NCI-H1694 treated with DMSO at 0.1 percent for 48 hours (cell line): ENCODE measurements around the gene VOPP1.

ENCODE experiments used
- DNase-seq: peaks from one replicate; lab custom pipeline; 2025; lab: John Stamatoyannopoulos, UW

VOPP1 gene

DNA sequence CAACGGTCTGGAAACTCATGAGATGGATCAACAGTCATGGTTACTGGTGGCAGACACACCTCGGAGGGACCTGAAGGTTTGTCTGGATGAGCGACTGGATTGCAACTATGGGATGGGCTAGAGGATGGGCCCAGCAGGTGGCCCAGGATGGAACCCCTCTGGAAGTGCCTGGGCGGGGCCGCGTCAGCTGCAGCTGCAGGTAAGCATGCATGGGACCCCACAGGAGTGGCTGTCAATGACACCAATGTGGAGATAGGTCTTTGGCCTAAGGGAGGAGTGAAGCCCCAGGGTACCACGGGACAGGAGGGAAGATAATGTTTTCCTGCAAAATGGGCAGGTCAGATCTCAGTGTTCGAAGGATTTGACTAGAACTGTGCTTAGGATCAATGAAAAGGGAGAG, 103.8 kb downstream of the VOPP1 start:
- no peak for DNase-seq

GRCh38 chr7:55467047-55467593, 105.2 kb downstream of the VOPP1 start:
- DNase-seq, result no peak

DNA sequence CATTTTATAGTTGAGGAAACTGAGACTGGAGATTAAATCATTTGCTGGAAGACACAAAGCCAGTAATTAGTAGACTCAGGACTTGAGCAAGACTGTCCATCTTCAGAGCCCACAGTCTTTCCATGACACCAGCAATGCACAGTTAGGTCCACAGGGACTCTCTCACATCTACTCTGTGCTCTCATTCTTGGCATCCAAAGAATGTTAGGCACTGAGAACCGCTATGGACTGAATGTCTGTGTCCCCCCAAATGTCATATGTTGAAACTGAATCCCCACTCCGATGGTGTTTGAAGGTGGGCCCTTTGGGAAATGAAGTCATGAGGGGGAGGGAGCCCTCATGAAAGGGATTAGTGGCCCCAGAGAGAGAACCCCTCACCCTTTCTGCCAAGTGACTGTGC, 106.6 kb downstream of the VOPP1 start:
- DNase-seq, result no peak

DNA sequence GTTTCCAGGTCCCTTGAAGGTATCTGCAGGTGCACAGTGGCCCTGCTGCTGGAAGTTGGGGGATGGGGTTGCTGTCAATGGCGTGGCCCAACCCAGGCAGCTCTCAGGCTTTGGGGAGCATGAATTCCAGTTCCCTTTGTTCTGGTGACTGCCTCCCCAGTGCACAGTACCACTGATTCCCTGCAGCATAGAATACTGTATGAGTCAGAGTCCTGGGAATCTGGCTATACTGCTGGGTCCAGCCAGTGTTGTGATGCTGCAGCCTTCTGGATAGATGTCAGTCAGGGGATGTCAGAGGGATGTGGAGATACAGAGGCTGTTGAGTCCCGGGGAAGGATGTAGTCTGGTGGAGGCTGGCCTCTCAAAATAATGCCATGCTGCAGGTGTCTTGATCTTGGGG, 107.9 kb downstream of the VOPP1 start:
- DNase-seq, result no peak

GRCh38 chr7:55463686-55464262, 108.5 kb downstream of the VOPP1 start:
- DNase-seq, result no peak

DNA sequence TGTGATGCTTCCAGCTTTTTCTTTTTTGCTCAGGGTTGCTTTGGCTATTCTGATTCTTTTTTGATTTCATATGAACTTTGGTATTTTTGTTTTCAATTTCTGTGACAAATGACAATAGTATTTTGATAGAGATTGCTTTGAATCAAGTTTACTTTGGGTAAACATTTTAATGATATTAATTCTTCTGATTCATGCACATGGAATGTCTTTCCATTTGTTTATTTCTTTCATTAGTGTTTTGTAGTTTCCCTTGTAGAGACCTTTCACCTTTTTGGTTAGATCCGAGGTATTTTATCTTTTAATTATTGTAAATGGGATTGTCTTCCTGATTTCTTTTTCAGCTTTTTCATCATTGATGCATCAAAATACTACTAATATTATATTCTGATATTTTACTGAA, 114.0 kb downstream of the VOPP1 start:
- no peak for DNase-seq

- no peak for DNase-seq
Observed at GRCh38 chr7:55457801-55458200, 114.5 kb downstream of the VOPP1 start.

DNA sequence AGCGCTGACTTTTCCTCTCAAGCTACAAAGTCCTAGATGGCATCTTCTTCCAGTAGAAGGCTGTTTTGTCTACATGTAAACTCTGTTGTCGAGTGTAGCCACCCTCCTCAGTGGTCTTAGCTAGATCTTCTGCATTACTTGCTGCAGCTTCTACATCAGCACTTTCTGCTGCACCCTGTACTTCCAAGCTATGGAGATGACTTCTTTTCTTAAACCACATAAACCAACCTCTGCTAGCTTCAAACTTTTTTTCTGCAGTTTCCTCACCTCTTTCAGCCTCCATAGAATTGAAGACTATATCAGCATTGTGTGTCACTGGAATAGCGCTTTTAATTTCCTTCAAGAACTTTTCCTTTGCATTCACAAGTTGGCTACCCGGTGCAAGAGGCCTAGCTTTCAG, 119.3 kb downstream of the VOPP1 start:
- DNase-seq, result no peak

DNA sequence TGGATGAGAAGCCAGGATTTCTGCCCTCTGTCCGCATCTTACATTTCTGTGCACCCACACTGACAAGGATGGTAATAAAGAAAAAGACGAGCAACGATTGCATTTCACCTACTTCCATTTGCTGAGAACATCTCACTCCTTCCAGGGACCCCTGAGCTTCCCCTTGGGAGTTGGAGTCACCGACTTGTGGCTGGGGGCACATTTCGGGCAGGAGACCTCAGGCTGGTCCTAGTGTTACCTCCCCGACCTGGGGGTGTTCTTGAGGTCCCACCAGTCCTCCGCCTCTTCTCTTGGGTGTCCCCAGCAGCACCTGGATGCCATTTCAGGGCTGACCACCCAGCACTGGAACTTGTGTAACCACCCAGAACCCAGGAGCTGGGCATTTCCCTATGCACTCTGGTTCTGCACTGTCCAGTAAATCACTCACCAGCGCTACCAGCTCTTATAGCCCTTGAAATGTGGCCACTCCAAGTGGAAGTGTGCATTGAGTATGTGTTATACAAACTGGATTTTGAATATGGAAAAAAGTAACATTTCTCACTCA, 122.2 kb downstream of the VOPP1 start:
- DNase-seq, result no peak

- DNase-seq, result no peak
Observed at GRCh38 chr7:55449205-55449991, 122.9 kb downstream of the VOPP1 start.

DNA sequence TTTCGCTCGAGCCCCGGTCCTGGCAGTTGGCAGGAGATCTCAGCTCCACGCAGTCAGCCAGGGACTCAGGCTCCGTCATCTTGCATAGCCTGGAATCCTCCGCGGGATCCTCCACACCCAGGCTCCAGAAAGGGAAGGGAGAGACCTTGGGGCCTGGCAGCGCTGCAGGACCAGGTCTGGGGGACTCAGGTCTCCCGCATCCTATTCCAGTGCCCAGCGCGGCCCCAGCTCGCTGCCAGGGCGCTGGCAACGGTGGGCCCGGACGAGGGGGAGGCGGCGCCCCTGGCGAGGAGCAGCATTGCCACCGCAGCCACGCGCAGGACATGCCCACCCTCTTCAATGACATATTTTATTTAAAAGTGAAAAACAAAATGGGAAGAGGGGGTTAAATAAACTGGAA, 123.8 kb downstream of the VOPP1 start:
- no peak for DNase-seq

- DNase-seq, result no peak
Observed at GRCh38 chr7:55444786-55445185, 127.5 kb downstream of the VOPP1 start.

DNA sequence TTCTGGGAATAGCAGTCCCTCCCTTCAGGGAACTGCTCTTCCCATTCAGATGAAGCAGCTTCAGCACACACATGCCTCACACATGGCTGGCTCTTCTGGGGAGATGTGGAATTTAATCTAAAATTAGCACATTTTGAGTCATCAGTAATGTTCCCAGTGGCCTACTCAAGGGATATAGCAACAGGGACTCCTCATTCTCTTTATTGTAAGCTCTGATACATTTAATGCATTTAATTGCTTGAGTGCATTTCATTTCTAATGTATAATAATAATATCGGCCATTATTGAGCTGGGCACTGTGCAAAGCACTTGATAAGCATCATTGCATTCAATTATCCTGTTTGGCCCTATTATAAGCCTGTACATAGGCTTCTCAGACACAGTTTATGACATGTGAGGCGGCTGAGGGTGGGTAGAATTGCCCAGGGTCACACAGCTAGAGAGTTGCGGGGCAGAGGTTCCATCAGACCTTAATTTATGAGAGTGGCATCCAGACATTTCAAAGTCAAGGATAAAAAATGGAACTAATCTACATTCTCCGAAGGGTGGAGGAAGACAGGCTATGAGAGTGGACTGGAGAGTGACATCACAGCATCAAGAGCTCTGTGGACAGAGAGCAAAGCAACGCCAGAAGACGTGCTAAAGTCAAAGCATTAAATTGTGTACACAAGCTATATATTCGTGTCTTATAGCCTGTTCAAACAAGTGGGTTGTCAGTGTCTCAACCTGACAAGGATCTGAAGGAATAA, 130.4 kb downstream of the VOPP1 start:
- DNase-seq, result no peak

DNA sequence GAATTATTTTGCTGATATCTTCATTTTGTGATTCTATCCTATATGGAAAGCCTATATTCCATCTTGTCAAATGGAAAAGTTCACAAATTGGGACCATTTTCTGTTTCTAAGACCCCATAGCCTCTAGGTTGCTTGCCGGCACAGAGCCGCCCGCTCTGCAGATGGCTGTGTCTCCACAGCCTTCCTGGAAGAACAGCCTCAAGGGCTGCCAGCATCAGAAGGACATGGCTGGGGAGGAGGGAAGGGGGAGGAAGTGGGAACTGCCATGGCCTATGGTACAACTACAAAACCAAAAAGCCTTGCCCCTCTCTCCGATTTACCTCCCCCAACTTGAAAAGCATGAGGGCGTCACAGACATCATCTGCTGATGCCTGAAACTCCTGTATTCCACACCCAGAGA, 131.3 kb downstream of the VOPP1 start:
- no peak for DNase-seq

DNA sequence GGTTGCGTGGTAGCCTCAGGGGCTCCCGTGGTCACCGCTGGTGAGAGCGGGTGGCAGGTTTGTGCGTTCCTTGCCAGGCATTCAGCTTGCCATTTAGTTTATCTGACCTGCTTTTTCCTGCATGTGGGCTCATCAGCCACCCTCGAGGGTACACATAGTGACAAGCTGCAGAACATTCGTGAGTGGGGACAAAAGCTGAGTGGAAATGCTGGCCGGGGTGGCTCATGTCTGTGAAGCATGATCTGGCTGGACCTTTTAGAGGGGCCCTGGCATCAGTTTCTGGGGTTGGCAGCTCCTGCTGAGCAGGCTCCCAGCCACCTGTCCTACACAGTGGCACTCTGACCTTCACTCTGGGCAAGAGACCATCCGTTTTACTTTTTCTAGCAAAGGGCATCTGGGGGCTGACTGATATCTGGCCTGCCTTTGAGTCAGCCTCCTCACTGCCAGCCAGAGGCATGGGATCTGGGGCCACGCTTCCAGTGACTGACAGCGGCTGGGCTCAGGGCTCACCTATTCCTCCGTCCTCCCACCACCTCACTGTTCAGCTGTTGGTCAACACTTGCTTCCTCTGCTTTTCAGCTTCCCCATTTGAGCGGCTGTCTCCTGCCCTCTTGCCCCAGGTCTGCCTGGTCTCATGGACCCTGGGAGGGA, 132.1 kb downstream of the VOPP1 start:
- DNase-seq, result no peak

DNA sequence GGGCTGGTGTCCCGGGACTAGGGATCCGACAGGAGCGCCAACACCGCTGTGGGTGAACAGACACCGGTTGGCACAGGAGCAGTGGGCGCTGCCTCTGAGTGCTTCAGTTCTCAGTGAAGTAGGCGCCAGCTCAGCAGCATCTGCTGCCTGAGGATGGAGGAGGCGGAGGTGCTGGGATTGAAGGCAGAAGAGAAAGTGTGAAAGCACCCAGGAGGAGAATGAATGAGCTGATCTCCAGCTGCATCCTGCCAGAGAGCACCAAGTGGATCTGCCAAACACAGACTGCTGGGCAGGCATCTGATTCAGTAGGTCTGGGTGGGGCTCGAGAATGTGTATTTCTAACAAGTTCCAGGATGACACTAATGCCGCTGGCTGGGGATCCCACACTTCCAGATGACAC, 132.7 kb downstream of the VOPP1 start:
- DNase-seq, result no peak

DNA sequence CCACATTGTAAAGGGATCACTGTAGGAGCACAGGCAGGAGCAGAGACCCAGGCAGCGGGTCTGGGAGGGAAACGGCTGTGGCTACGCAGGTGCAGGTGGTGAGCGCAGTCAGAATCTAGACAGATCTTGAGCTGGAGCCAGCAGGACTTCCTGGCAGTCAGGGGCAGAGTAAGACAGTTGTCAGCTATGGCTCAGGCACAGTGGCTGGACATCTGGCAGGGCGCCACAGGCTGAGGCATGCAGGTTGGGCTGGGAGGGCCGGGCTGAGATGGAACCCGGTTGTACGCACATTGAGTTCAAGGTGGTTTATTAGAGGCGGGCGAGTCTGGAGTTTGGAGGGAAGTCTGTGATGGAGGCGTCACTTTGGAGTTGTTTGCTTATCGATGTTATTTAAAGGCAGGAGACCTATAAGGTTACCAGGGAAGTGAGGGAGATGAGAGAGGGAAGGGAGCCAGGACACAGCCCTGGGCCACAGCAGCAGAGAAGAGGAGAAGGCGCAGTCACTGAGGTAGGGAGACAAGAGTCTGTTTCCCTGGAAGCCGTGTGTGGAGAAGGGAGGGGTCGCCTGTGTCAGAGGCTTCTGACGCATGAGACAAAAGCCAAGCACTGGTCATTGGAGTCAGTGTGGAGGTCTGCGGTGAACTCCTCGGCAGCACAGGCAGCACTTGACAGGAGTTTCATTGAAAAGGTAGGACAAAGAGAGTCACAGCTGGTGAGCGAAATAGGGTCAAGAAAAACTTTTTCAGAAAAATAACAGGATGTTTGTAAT, 133.4 kb downstream of the VOPP1 start:
- no peak for DNase-seq

- DNase-seq, result no peak
Observed at GRCh38 chr7:55438085-55438756, 134.1 kb downstream of the VOPP1 start.

- no peak for DNase-seq
Observed at GRCh38 chr7:55437375-55437774, 134.9 kb downstream of the VOPP1 start.

GRCh38 chr7:55436457-55436856, 135.8 kb downstream of the VOPP1 start:
- DNase-seq, result no peak

GRCh38 chr7:55435466-55435865, 136.8 kb downstream of the VOPP1 start:
- no peak for DNase-seq
